B cell (primary cell): ENCODE data around the gene IGBP1. TPM values are rescaled to one million over a fixed set of nuclear protein-coding genes. Genes with fewer than 3 reads are reported as not detected.

Source experiments
- ATAC-seq: fragments of 200-7000 bp; cut with Tn5 transposase; one replicate; pipeline ENCODE4 v1.10.0; 2021; ENCODE audit warnings: low read depth, mild to moderate bottlenecking, moderate number of reproducible peaks, moderate library complexity
- CTCF ChIA-PET: fragments of 350-600 bp; sonication (Branson Sonifier 250); formaldehyde crosslinking; loops from one replicate; lab custom pipeline; 2021; ENCODE audit warnings: antibody characterized with exemption, inconsistent platforms; lab: Charles Lee
- POLR2A ChIA-PET: fragments of 350-600 bp; sonication (Branson Sonifier 250); formaldehyde crosslinking; loops from one replicate; lab custom pipeline; 2021; ENCODE audit warnings: antibody characterized with exemption; lab: Charles Lee
- DNase-seq: peaks from one replicate; pipeline ENCODE4 v3.0.0; 2013
- H2AFZ ChIP-seq: 2 replicates; pipeline ENCODE4 v1.6.1; 2012; ENCODE audit warnings: mild to moderate bottlenecking, low read depth, low read length; ENCODE audit not compliant: insufficient read depth, poor library complexity, severe bottlenecking
- H3K27ac ChIP-seq, 2 donors: 1 replicate in 1 of 2; 2 replicates in 1 of 2; pipeline ENCODE4 v1.5.1; 2012 to 2013; ENCODE audit warnings: low read length in 2 of 2, mild to moderate bottlenecking in 2 of 2, moderate library complexity in 1 of 2
- H3K27me3 ChIP-seq, 4 experiments: fragments of 200-600 bp in 1 of 4; sonication (generic) in 1 of 4; replicated peaks in 1 of 4; 1 replicate in 2 of 4; 2 replicates in 2 of 4; pipeline versions ENCODE4 v1.6.1 to v1.7.0; 2013 to 2016; ENCODE audit warnings: low read length in 3 of 4, mild to moderate bottlenecking in 2 of 4, mixed read lengths in 1 of 4, moderate library complexity in 1 of 4; ENCODE audit not compliant: insufficient read depth in 4 of 4, control insufficient read depth in 3 of 4; ENCODE audit errors: control extremely low read depth in 1 of 4
- H3K36me3 ChIP-seq, 2 experiments: replicated peaks in 1 of 2; 1 replicate in 1 of 2; 2 replicates in 1 of 2; pipeline versions ENCODE4 v1.6.1 to v1.7.1; 2013; ENCODE audit warnings: low read length in 1 of 2; ENCODE audit not compliant: insufficient read depth in 2 of 2, control insufficient read depth in 1 of 2; ENCODE audit errors: control extremely low read depth in 1 of 2, extremely low read depth in 1 of 2
- H3K4me1 ChIP-seq, 2 donors: fragments of 200-600 bp in 1 of 2; sonication (generic) in 1 of 2; 1 replicate in 1 of 2; 2 replicates in 1 of 2; pipeline versions ENCODE4 v1.5.1 to v1.6.1; 2013 to 2017; ENCODE audit warnings: low read length in 2 of 2; ENCODE audit not compliant: control insufficient read depth in 2 of 2, insufficient read depth in 2 of 2
- H3K4me2 ChIP-seq: replicated peaks from 2 replicates; pipeline ENCODE3; 2012; ENCODE audit warnings: mild to moderate bottlenecking, low read depth, low read length; ENCODE audit not compliant: poor library complexity, severe bottlenecking
- H3K4me3 ChIP-seq, 5 experiments: fragments of 200-600 bp in 1 of 5; sonication (generic) in 1 of 5; 1 replicate in 3 of 5; 2 replicates in 2 of 5; pipeline versions ENCODE4 v1.5.1 to v1.7.0; 2011 to 2016; ENCODE audit warnings: low read length in 4 of 5, mild to moderate bottlenecking in 4 of 5, low read depth in 2 of 5, control low read depth in 1 of 5, moderate library complexity in 1 of 5; ENCODE audit not compliant: insufficient read depth in 1 of 5; ENCODE audit errors: control extremely low read depth in 1 of 5, extremely low read depth in 1 of 5
- H3K79me2 ChIP-seq: fragments of 200-600 bp; sonication (generic); one replicate; pipeline ENCODE4 v1.6.0; 2016; ENCODE audit warnings: low read length; ENCODE audit not compliant: control insufficient read depth, insufficient read depth
- H3K9ac ChIP-seq: fragments of 200-600 bp; sonication (generic); 2 replicates; pipeline ENCODE4 v1.6.1; 2017; ENCODE audit warnings: mild to moderate bottlenecking, low read length, moderate library complexity
- H3K9me3 ChIP-seq, 3 donors: one replicate each; pipeline versions ENCODE4 v1.6.1 to v1.7.1; 2013; ENCODE audit warnings: low read length in 2 of 3; ENCODE audit not compliant: control insufficient read depth in 2 of 3, insufficient read depth in 1 of 3; ENCODE audit errors: control extremely low read depth in 1 of 3
- H4K20me1 ChIP-seq: 2 replicates; pipeline ENCODE4 v1.6.0; 2012; ENCODE audit warnings: mild to moderate bottlenecking, low read length; ENCODE audit not compliant: insufficient read depth, control insufficient read depth, poor library complexity, severe bottlenecking
- H3K27ac Mint-ChIP-seq: one replicate; pipeline ENCODE4 v1.8.0; 2021; ENCODE audit warnings: mixed read lengths
- H3K27me3 Mint-ChIP-seq: one replicate; pipeline ENCODE4 v1.8.0; 2021; ENCODE audit warnings: mixed read lengths
- H3K4me1 Mint-ChIP-seq: one replicate; pipeline ENCODE4 v1.8.0; 2021; ENCODE audit warnings: mixed read lengths
- H3K4me3 Mint-ChIP-seq: one replicate; pipeline ENCODE4 v1.8.0; 2021; ENCODE audit warnings: mixed read lengths
- H3K9me3 Mint-ChIP-seq: one replicate; pipeline ENCODE4 v1.8.0; 2022; ENCODE audit warnings: mixed read lengths; ENCODE audit not compliant: insufficient read depth
- EZH2 ChIP-seq: IDR thresholded peaks from 2 replicates; pipeline ENCODE4 v1.6.1; 2012; ENCODE audit warnings: borderline replicate concordance, low read depth, mild to moderate bottlenecking, moderate library complexity, low read length; ENCODE audit not compliant: insufficient read depth, poor library complexity, severe bottlenecking
- WGBS: methylation state at CpG from one replicate; pipeline ENCODE4 v1.1.5; 2013; ENCODE audit warnings: missing lambda C conversion rate; ENCODE audit not compliant: insufficient coverage; 5-methylcytosine and 5-hydroxymethylcytosine counted together
- intact Hi-C: fragments of 100-400 bp; cut with micrococcal nuclease; formaldehyde crosslinking; loops from one replicate; pipeline ENCODE4 v1.10.0; 2022
- polyA minus RNA-seq: library from RNA; depleted of rRNA, polyadenylated mRNA; stranded (reverse); fragments of >200 nt; gene quantifications from 2 replicates; pipeline ENCODE4 v1.2.3, GENCODE V29; 2012
- polyA plus RNA-seq: library from polyadenylated mRNA; depleted of rRNA; stranded (reverse); fragments of >200 nt; gene quantifications from 2 replicates; pipeline ENCODE4 v1.2.3, GENCODE V29; 2012
- total RNA-seq, 2 donors: library from RNA; stranded (reverse); fragments of 120-200 nt in 1 of 2; gene quantifications; 1 replicate in 1 of 2; 2 replicates in 1 of 2; pipeline versions ENCODE4 v1.2.3 to v1.2.4, GENCODE V29; 2013 to 2022
- TF ChIP-seq, protein P1 (sequence below): fragments of 200-600 bp; IDR thresholded peaks from one replicate; pipeline ENCODE4 v1.8.0; 2022; ENCODE audit warnings: antibody characterized with exemption, mild to moderate bottlenecking

IGBP1 gene
- total RNA-seq = 51.8 and 54.7 TPM in 2 replicates
- total RNA-seq (2013) = 108 TPM
- 40.1 and 45.3 TPM in 2 replicates for polyA plus RNA-seq
- polyA minus RNA-seq = 44.2 and 51.0 TPM in 2 replicates

DNA sequence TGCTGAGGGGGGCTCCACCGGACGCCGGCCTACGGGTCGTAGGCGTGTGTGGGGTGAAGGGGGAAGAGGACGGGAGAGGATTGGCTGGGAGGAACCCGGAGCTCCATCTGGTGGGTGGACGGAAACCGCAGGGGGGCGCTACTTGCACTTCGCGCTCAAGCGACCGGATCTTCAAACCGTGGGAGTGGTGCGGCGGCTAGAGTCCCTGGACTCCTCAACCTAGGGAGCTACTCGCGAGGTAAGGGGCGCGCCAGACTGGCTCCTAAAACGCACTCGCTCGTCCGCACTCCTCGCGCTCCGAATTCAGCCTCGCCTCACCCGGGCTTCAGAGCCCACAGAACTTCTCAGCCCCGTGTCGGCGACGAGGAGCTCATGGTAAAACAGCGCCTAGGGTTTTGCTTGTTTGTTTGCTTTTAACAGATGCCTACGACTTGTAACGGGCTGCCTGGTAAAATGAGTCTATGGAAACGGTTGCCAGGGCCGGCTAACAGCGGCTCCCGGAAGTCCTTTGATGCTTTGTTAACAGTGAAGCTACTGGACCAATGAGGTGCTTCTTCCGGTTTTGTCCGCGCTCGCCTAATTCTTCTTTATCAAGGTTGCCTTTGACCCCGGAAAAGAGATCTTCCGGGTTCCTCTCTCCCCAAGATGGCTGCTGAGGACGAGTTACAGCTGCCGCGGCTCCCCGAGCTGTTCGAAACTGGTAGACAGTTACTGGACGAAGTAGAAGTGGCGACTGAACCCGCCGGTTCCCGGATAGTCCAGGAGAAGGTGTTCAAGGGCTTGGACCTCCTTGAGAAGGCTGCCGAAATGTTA is at the start of gene IGBP1:
Gene IGBP1, plus strand, starts transcription at position 145 of the 813 bp plus-strand sequence. Its CDS starts 501 bp downstream, at position 646.
- H3K27me3 ChIP-seq = no peaks in the 10 kb centered on the region
- peak within 1 kb of the TSS; percentile 78 to 95 (median 89) for H3K4me3 ChIP-seq
- peak within 1 kb of the TSS; percentile 80 for H3K4me2 ChIP-seq
- CTCF ChIA-PET = interaction anchor here (0.8 to 1.6 kb wide), 8 partner anchors 9 to 1305 kb away, joined by 4 to 9 read pairs (median 4); partner anchors contain the start of genes EFNB1, KIF4A, PDZD11 and PJA1
- peaks cover 0 to 10% of the 10 kb centered on the region in 2 experiments for H3K36me3 ChIP-seq
- Mint-ChIP-seq H3K4me1 (peaks cover 27% of the 10 kb centered on the region), H3K27me3 (no peaks in the 10 kb centered on the region), H3K4me3 (peak within 1 kb of the TSS; percentile 99), H3K9me3 (no peaks in the 10 kb centered on the region), H3K27ac (peak within 1 kb of the TSS; percentile 97)
- intact Hi-C loops = loop anchor here (1.0 to 10.0 kb wide), 5 partner anchors 151 to 1401 kb away; partner anchors contain the start of genes OGT, PDZD11, PJA1 and RAB41
- peak; percentile 88 for DNase-seq
- no peak for TF ChIP-seq EZH2
- TF ChIP-seq, protein P1, sequence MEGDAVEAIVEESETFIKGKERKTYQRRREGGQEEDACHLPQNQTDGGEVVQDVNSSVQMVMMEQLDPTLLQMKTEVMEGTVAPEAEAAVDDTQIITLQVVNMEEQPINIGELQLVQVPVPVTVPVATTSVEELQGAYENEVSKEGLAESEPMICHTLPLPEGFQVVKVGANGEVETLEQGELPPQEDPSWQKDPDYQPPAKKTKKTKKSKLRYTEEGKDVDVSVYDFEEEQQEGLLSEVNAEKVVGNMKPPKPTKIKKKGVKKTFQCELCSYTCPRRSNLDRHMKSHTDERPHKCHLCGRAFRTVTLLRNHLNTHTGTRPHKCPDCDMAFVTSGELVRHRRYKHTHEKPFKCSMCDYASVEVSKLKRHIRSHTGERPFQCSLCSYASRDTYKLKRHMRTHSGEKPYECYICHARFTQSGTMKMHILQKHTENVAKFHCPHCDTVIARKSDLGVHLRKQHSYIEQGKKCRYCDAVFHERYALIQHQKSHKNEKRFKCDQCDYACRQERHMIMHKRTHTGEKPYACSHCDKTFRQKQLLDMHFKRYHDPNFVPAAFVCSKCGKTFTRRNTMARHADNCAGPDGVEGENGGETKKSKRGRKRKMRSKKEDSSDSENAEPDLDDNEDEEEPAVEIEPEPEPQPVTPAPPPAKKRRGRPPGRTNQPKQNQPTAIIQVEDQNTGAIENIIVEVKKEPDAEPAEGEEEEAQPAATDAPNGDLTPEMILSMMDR = peak; percentile 65
- H3K9ac ChIP-seq = peak within 1 kb of the TSS; percentile 93
- peaks cover 16% of the 10 kb centered on the region in 2 donors for H3K4me1 ChIP-seq
- H2AFZ ChIP-seq = peak within 1 kb of the TSS; percentile 83
- peaks cover 19% of the 10 kb centered on the region for H3K79me2 ChIP-seq
- POLR2A ChIA-PET = interaction anchor here (0.6 to 1.1 kb wide), 4 partner anchors 73 to 1305 kb away, joined by 3 to 4 read pairs (median 3); partner anchors contain the start of genes EFNB1 and MED12
- H3K27ac ChIP-seq = peak within 1 kb of the TSS; percentile 90 to 95
- H3K9me3 ChIP-seq = no peaks in the 10 kb centered on the region
- no peaks in the 10 kb centered on the region for H4K20me1 ChIP-seq
- 0% methylated on average over 28 of the region's 59 CpGs for WGBS
- peak; percentile 79 for ATAC-seq
